OCI-LY7 (cell line): ENCODE results near the gene CERS1.

ENCODE experiments used
- EZH2phosphoT487 ChIP-seq: fragments of 200-600 bp; sonication (generic); IDR thresholded peaks from 2 replicates; pipeline ENCODE4 v1.6.1; 2018; ENCODE audit warnings: low read depth, borderline replicate concordance, mild to moderate bottlenecking, mixed run types, antibody characterized with exemption, low read length, moderate library complexity, mixed read lengths
- TF ChIP-seq, protein P1 (sequence below): fragments of 200-600 bp; sonication (generic); conservative IDR thresholded peaks from 2 replicates; pipeline ENCODE4 v1.5.1; 2014; ENCODE audit warnings: mild to moderate bottlenecking, antibody characterized with exemption, low read length, moderate library complexity, mixed read lengths

GRCh38 chr19:18871543-18871942 lies 24.4 kb downstream of the CERS1 start:
- TF ChIP-seq, protein P1, sequence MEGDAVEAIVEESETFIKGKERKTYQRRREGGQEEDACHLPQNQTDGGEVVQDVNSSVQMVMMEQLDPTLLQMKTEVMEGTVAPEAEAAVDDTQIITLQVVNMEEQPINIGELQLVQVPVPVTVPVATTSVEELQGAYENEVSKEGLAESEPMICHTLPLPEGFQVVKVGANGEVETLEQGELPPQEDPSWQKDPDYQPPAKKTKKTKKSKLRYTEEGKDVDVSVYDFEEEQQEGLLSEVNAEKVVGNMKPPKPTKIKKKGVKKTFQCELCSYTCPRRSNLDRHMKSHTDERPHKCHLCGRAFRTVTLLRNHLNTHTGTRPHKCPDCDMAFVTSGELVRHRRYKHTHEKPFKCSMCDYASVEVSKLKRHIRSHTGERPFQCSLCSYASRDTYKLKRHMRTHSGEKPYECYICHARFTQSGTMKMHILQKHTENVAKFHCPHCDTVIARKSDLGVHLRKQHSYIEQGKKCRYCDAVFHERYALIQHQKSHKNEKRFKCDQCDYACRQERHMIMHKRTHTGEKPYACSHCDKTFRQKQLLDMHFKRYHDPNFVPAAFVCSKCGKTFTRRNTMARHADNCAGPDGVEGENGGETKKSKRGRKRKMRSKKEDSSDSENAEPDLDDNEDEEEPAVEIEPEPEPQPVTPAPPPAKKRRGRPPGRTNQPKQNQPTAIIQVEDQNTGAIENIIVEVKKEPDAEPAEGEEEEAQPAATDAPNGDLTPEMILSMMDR: no peak
- no peak for TF ChIP-seq EZH2phosphoT487
